PFSK-1 (cell line): ENCODE results near the gene GBE1.

ENCODE experiments used
- POLR2AphosphoS5 ChIP-seq: IDR thresholded peaks from 2 replicates; pipeline ENCODE4 v1.6.1; 2012; ENCODE audit warnings: low read depth, mild to moderate bottlenecking, control low read depth, low read length, moderate library complexity
- TAF1 ChIP-seq: IDR thresholded peaks from 2 replicates; pipeline ENCODE4 v1.6.1; 2012; ENCODE audit warnings: low read length, control low read depth, borderline replicate concordance; ENCODE audit not compliant: insufficient read depth

- TF ChIP-seq TAF1 (no peak), POLR2AphosphoS5 (no peak)
These were observed 26.1 kb downstream of the GBE1 start for GRCh38 chr3:81735334-81735733.
